Duodenal mucosa (tissue), 2 donors: Measurements from ENCODE around the gene FARS2.

Experiments
- H3K27ac ChIP-seq: one replicate; pipeline ENCODE4 v1.7.0; 2013; ENCODE audit warnings: low read depth, low read length
- H3K27me3 ChIP-seq, 2 donors: one replicate each; pipeline ENCODE4 v1.7.0; 2013; ENCODE audit warnings: low read length in 2 of 2, control low read depth in 1 of 2; ENCODE audit not compliant: insufficient read depth in 2 of 2, control insufficient read depth in 1 of 2
- H3K36me3 ChIP-seq, 2 donors: one replicate each; pipeline ENCODE4 v1.7.0; 2013; ENCODE audit warnings: low read length in 2 of 2, control low read depth in 1 of 2; ENCODE audit not compliant: insufficient read depth in 2 of 2, control insufficient read depth in 1 of 2
- H3K4me1 ChIP-seq, 2 donors: one replicate each; pipeline ENCODE4 v1.7.0; 2013; ENCODE audit warnings: low read length in 2 of 2, control low read depth in 1 of 2; ENCODE audit not compliant: insufficient read depth in 2 of 2, control insufficient read depth in 1 of 2
- H3K4me3 ChIP-seq, 2 donors: one replicate each; pipeline ENCODE4 v1.7.0; 2013; ENCODE audit warnings: low read length in 2 of 2, low read depth in 1 of 2
- H3K9ac ChIP-seq, 2 donors: one replicate each; pipeline ENCODE4 v1.7.0; 2013; ENCODE audit warnings: low read length in 2 of 2, low read depth in 1 of 2
- H3K9me3 ChIP-seq, 2 donors: one replicate each; pipeline ENCODE4 v1.7.0; 2013; ENCODE audit warnings: low read length in 2 of 2, control low read depth in 1 of 2; ENCODE audit not compliant: control insufficient read depth in 1 of 2

The FARS2 gene

DNA sequence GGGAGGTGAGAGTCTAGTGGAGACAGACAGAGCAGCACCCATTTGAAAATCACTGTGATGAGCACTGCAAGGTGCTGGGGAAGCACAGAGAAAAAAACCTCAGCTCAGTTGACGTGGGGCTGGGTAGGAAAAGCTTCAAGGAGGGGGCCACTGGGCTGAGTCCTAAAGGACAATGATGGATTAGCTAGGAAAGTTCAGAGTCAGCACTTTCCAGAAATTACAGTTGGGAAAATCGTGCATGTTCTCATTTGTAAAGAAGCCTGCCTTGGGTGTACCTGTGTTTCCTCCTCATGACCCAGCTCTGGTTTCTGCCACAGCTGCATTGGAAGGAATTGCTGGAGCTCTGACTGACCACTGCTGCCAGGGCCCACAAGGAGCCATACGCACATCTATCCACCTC is 221.3 kb downstream of the FARS2 start:
- peaks cover 0 to 5% of the 10 kb centered on the region in 2 donors for H3K36me3 ChIP-seq

DNA sequence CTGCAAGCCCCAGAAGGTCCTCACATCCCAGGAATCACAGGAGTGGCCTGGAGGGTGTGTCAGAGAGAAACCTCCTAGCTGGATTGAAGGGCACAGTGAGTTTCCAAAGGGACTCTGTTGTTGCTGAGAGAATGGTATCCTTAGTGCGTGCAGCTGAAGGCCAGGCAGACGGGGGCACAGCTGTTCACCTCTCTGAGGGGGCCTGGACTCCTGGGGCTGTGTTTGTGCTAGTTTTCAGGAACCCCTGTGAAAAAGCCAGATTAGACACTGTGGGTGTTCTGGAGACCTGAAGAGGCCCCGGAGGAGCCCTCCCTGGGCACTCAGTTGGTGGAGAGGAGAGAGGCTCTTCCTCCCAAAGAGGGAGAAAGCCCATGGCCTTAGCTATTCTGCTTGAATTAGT is 223.4 kb downstream of the FARS2 start:
- no peaks in the 10 kb centered on the region for H3K4me1 ChIP-seq
- H3K27me3 ChIP-seq, result no peaks in the 10 kb centered on the region
- H3K36me3 ChIP-seq, result peaks cover 0 to 5% of the 10 kb centered on the region in 2 donors
- no peak overlapping the region for H3K4me3 ChIP-seq
- H3K27ac ChIP-seq, result no peak overlapping the region
- H3K9ac ChIP-seq, result no peak overlapping the region
- H3K9me3 ChIP-seq, result no peaks in the 10 kb centered on the region

More for the DNA sequence above, 221.3 kb downstream of the FARS2 start:
- Histone ChIP-seq H3K4me3 (no peak overlapping the region), H3K4me1 (no peaks in the 10 kb centered on the region), H3K9me3 (no peaks in the 10 kb centered on the region), H3K27ac (no peak overlapping the region), H3K9ac (no peak overlapping the region), H3K27me3 (no peaks in the 10 kb centered on the region)

DNA sequence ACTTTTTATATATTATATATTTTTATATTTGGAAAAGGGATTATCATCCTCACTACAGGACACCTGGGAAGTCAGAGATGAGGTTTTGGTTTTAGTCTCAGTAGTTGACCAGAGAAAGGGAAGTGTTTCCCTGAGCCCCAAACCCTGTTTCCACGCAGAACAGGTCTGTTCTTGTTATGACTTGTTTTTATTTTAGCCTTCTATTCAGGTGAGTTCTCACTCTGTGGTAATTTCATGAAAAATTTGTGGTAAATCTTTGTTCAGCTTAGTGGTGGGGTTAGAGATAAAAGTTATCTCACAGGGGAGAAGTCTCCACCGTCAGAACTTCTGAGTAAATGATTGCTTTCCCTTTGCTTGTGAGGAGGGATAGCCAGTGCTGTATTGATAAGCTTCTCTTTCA is 224.9 kb downstream of the FARS2 start:
- H3K27ac ChIP-seq, result no peak overlapping the region
- H3K4me3 ChIP-seq, result no peak overlapping the region
- H3K9ac ChIP-seq, result no peak overlapping the region
- no peaks in the 10 kb centered on the region for H3K9me3 ChIP-seq
- H3K4me1 ChIP-seq, result no peaks in the 10 kb centered on the region
- peaks cover 0 to 5% of the 10 kb centered on the region in 2 donors for H3K36me3 ChIP-seq
- H3K27me3 ChIP-seq, result no peaks in the 10 kb centered on the region

DNA sequence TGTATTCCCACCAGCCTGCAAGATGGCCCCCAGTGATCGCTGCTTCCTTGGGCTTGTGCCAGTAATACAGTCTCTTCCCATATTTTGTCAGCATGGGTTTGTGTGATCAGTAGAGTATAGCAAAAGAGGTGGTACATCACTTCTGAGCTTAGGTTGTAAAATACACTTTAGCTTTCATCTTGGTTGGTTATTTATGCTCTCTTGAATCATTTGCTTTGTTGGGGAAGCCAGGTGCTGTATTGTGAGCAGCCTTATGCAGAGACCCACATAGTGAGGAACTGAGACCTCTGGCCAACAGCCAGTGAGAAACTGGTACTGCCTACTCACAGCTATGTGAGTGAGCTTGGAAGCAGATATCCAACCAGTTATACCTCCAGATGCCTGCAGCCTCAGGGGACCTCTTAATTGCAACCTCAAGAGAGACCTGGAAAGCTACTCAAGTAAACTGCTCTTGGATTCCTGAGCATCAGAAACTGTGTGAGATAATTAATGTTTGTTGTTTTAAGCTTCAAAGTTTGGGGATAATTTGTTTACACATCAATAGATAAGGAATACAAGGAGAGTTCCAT is 229.3 kb downstream of the FARS2 start:
- Histone ChIP-seq H3K9me3 (no peaks in the 10 kb centered on the region), H3K9ac (no peak overlapping the region), H3K27me3 (no peaks in the 10 kb centered on the region), H3K4me3 (no peak overlapping the region), H3K4me1 (no peaks in the 10 kb centered on the region), H3K36me3 (peaks cover 0 to 5% of the 10 kb centered on the region in 2 donors), H3K27ac (no peak overlapping the region)

DNA sequence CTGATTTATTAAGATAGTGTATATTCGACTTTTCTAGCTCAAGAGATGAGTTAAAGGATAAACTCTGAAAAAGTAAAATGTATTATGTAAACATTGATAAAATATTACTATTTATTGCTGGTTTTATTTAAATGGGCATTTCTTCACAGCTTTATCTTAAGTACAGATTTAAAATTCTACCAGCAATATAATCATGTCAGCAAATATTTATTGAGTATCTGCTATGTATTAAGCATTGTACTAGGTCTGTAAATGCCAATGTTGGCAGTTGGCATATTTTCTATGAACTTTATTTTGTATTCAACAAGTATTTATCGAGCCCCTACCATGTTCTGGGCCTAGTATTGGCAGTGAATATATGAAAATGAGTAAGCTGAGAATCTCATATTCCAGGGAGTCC is 231.0 kb downstream of the FARS2 start:
- H3K27ac ChIP-seq, result no peak overlapping the region
- H3K4me3 ChIP-seq, result no peak overlapping the region
- no peaks in the 10 kb centered on the region for H3K4me1 ChIP-seq
- no peaks in the 10 kb centered on the region for H3K27me3 ChIP-seq
- H3K36me3 ChIP-seq, result no peaks in the 10 kb centered on the region
- H3K9ac ChIP-seq, result no peak overlapping the region
- no peaks in the 10 kb centered on the region for H3K9me3 ChIP-seq

DNA sequence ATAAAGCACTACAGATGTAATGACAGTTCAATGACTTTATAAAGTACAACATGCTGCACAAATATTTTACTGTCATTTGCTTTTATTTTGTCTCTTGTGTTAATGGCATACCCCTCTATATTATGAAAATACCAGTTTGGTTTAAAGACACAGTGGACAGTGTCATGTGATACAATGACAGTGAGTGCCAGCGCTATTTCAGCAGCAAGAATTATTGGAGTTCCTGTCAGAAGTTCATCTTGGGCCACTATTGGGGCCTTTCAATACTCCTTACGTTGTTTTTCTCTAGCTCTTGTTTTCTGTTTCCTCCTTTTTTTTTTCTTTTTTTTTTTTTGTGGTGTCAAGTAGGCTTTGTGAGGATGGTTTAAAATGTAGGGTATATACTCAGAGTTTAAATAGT is 232.5 kb downstream of the FARS2 start:
- H3K27ac ChIP-seq, result no peak overlapping the region
- no peaks in the 10 kb centered on the region for H3K9me3 ChIP-seq
- no peaks in the 10 kb centered on the region for H3K4me1 ChIP-seq
- no peaks in the 10 kb centered on the region for H3K27me3 ChIP-seq
- H3K9ac ChIP-seq, result no peak overlapping the region
- H3K4me3 ChIP-seq, result no peak overlapping the region
- H3K36me3 ChIP-seq, result no peaks in the 10 kb centered on the region

DNA sequence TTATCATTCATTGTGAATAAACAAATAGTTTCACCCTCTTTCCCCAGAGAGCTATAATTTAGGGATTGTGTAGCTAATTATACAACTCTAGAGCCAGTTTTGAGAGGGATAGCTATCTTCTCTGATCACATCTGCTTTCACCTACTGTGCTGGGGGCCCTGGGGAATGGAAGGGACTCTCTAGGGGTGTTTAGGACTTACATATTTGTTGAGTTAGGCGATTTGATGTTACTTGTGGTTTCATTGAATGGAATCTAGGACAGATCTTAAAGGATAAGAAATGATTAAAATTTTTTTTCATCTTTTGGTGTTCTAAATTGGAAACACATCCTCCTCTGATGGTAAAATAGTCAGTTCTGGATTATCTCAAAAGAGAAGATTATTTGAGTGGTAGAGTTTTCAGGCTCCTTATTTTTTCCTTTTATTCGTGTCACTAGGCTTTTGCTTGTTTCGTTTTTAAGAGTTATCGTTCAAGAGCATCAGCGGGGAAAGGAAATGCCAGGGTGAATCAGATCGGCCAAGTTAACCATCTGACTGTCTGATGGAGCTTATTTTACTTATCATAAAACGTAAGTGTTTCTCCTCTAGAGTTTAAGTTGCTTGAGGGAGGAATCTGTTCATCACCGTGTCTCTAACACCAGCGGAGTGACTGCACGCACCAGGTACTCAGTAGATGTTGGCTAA is 236.7 kb downstream of the FARS2 start:
- Histone ChIP-seq H3K36me3 (no peaks in the 10 kb centered on the region), H3K9me3 (no peaks in the 10 kb centered on the region), H3K27ac (no peak overlapping the region), H3K9ac (no peak overlapping the region), H3K4me3 (no peak overlapping the region), H3K4me1 (no peaks in the 10 kb centered on the region), H3K27me3 (no peaks in the 10 kb centered on the region)

DNA sequence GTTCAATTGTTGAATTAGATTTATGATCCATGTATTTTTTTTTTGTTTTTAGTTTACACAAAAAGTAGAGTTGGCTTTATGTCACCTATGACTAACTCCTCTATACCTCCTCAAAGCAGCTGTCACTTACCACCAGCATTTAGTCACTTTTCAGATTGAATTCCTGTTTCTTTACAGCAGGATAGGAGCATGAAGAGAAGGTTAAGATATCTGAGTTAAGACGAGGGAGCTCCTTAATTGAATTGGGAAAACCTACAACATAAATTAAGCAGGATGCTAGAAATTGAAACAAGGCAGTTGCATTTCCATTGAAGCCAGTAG is 237.2 kb downstream of the FARS2 start:
- no peak overlapping the region for H3K27ac ChIP-seq
- no peaks in the 10 kb centered on the region for H3K36me3 ChIP-seq
- no peaks in the 10 kb centered on the region for H3K27me3 ChIP-seq
- no peaks in the 10 kb centered on the region for H3K4me1 ChIP-seq
- H3K9me3 ChIP-seq, result no peaks in the 10 kb centered on the region
- H3K4me3 ChIP-seq, result no peak overlapping the region
- no peak overlapping the region for H3K9ac ChIP-seq

DNA sequence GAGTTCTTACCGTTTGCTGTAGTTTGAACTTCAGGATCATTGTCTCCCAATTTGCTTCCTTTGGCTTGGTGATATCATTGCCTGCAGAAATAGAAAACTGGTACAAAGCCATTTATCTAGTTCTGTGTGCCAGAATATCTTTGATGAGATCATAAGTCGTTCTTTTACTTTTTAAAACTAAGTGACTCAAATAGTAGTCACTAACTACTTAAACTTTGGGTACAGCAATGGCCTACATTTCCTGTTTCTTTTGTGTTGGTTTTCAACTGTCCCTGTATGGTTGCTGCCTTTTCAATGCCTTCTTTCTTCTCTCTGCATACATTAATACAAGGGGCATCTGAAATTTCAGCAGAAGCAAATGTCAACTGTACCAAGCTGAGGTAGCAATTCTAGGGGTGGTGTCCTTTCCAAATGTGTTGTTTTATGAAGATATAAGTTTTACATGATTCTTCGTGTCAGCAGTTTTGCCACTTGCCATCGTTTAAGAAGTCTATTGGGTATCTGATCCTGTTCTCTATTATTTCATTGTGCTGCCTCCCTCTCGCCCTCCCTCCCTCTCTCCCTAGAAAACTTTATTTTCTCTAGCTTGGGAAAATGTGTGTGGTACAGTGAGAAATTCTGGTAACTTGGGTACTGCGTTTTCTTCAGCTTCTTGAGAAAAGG is 238.5 kb downstream of the FARS2 start:
- Histone ChIP-seq H3K9ac (no peak overlapping the region), H3K27me3 (no peaks in the 10 kb centered on the region), H3K9me3 (no peaks in the 10 kb centered on the region), H3K4me3 (no peak overlapping the region), H3K36me3 (no peaks in the 10 kb centered on the region), H3K27ac (no peak overlapping the region), H3K4me1 (no peaks in the 10 kb centered on the region)

DNA sequence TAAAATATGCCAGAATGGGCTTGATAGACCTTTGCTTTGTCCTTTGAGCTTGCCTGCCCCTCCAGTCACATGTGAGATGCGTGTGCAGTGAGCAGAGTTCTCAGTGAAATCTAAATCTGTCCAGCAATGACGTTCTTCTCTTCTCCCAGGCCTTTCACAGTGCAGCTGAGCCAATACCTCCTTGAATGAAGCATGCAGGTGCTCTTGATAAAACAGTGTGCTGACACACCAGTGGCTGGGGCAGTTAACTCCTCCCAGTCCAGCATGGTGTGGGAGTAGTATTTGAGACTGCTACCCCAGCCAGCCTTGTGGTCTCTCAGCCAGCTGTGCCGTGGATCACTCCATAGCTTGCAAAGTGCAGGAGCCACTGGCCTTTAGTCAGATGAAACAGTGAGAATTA is 240.5 kb downstream of the FARS2 start:
- Histone ChIP-seq H3K27ac (no peak overlapping the region), H3K27me3 (no peaks in the 10 kb centered on the region), H3K9ac (no peak overlapping the region), H3K9me3 (no peaks in the 10 kb centered on the region), H3K4me3 (no peak overlapping the region), H3K36me3 (no peaks in the 10 kb centered on the region), H3K4me1 (no peaks in the 10 kb centered on the region)
